ENCODE data around the gene SLC38A10. TPM values are rescaled to one million over a fixed set of nuclear protein-coding genes. Genes with fewer than 3 reads are reported as not detected.

SLC38A10 gene
- total RNA-seq, 1 donor from 2014 or later: 67.5 TPM

GRCh38 chr17:81301195-81302144 is 6.4 kb upstream of the SLC38A10 start:
- TF ChIP-seq POLR2AphosphoS5 (IDR thresholded peaks at IDR 0.05; ENCODE audit: insufficient read depth in 1 of 2, low read depth in 1 of 2) (no peak), CTCF (IDR thresholded peaks at IDR 0.05) (no peak), POLR2A (IDR thresholded peaks at IDR 0.05) (no peak)
- Histone ChIP-seq H3K4me3 (no peak overlapping the region), H3K4me1 (peaks cover under 1% of the 10 kb centered on the region), H3K36me3 (no peaks in the 10 kb centered on the region), H3K9me3 (no peaks in the 10 kb centered on the region), H3K27me3 (no peaks in the 10 kb centered on the region), H3K27ac (no peak overlapping the region)
- DNase-seq (ENCODE audit: extremely low spot score in 2 of 2): no peak
- intact Hi-C loops (cut with DNase I): no loop called here

DNA sequence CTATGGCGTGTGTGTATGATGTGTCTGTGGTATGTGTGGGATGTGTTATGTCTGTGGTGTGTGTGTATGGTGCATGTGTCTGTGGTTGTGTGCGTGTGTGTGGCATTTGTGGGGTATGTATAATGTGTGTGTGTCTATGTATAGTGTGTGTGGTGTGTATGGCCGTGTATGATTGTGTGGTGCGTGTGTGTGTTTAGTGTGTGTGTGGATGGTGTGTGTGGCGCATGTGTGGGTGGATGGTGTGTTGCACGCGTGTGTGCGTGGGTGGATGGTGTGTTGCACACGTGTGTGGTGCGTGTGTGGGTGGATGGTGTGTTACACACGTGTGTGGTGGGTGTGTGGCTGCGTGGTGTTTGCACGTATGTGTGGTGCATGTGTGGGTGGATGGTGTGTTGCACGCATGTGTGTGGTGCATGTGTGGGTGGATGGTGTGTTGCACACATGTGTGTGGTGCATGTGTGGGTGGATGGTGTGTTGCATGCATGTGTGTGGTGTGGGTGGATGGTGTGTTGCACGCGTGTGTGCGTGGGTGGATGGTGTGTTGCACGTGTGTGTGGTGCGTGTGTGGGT is 5.6 kb upstream of the SLC38A10 start:
- intact Hi-C loops (cut with DNase I): no loop called here

GRCh38 chr17:81299846-81300585 is 4.9 kb upstream of the SLC38A10 start:
- Histone ChIP-seq H3K36me3 (no peaks in the 10 kb centered on the region), H3K4me3 (no peak overlapping the region), H3K4me1 (peaks cover 11% of the 10 kb centered on the region), H3K27me3 (no peaks in the 10 kb centered on the region), H3K27ac (no peak overlapping the region), H3K9me3 (no peaks in the 10 kb centered on the region)
- intact Hi-C loops (cut with DNase I): loop anchor here (5.0 kb wide), 1 partner anchor 37 kb away; no protein-coding TSS in a partner anchor
- TF ChIP-seq POLR2A (IDR thresholded peaks at IDR 0.05): no peak
- no peak for TF ChIP-seq CTCF (IDR thresholded peaks at IDR 0.05)
- no peak for TF ChIP-seq POLR2AphosphoS5 (IDR thresholded peaks at IDR 0.05; ENCODE audit: insufficient read depth in 1 of 2, low read depth in 1 of 2)
- DNase-seq (ENCODE audit: extremely low spot score in 2 of 2): no peak

More for the DNA sequence above, 5.6 kb upstream of the SLC38A10 start:
- Histone ChIP-seq H3K4me1 (peaks cover 8% of the 10 kb centered on the region), H3K36me3 (no peaks in the 10 kb centered on the region), H3K27ac (no peak overlapping the region), H3K9me3 (no peaks in the 10 kb centered on the region), H3K4me3 (no peak overlapping the region), H3K27me3 (no peaks in the 10 kb centered on the region)
- no peak for DNase-seq (ENCODE audit: extremely low spot score in 2 of 2)
- TF ChIP-seq POLR2A (IDR thresholded peaks at IDR 0.05) (no peak), POLR2AphosphoS5 (IDR thresholded peaks at IDR 0.05; ENCODE audit: insufficient read depth in 1 of 2, low read depth in 1 of 2) (no peak), CTCF (IDR thresholded peaks at IDR 0.05) (no peak)

DNA sequence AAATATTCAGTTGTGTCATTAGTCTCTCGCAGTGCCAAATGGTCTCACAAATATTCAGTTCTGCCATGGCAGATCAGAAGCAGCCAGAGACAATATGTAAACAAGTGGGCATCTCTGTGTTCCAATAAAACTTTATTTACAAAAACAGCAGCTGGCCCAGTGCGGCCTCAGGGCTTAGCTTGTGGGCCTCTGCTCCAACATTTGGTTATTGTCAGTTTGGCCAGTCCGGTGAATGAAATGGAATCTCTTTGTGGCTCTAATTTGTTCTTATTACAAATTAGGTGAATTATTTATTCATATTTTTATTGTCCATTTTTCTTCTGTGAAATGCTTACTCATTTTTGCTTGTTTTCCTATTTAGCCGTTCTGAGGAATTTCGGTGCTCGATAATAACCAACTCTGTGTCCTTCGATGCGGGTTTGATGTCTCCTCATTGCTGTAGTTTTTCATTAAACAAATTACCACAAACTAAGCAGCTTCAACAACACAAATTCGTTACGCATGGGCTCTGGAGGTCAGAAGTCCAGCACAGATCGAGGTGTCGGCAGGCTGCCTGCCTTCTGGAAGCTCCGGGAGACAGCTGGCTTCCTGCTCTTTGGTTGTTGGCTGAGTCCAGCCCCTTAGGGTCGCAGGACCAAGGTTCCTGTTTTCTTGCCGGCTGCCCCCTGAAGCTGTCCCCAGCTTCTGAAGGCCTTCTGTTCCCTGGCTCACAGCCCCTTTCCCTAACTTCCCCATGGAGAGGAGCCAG is 4.1 kb upstream of the SLC38A10 start:
- intact Hi-C loops (cut with DNase I): loop anchor here (5.0 kb wide), 1 partner anchor 38 kb away; no protein-coding TSS in a partner anchor
- H3K4me3 ChIP-seq: no peak overlapping the region
- TF ChIP-seq CTCF (IDR thresholded peaks at IDR 0.05) (no peak), POLR2AphosphoS5 (IDR thresholded peaks at IDR 0.05; ENCODE audit: insufficient read depth in 1 of 2, low read depth in 1 of 2) (no peak), POLR2A (IDR thresholded peaks at IDR 0.05) (no peak)
- H3K4me1 ChIP-seq: peaks cover 17% of the 10 kb centered on the region
- H3K9me3 ChIP-seq: no peaks in the 10 kb centered on the region
- no peaks in the 10 kb centered on the region for H3K27me3 ChIP-seq
- DNase-seq (ENCODE audit: extremely low spot score in 2 of 2): no peak
- H3K36me3 ChIP-seq: no peaks in the 10 kb centered on the region
- no peak overlapping the region for H3K27ac ChIP-seq
